NCI-H1105 treated with DMSO at 0.1 percent for 48 hours (cell line): ENCODE measurements around the gene NUBP2.

Experiments
- DNase-seq: peaks from one replicate; lab custom pipeline; 2025; lab: John Stamatoyannopoulos, UW

The NUBP2 gene, protein sequence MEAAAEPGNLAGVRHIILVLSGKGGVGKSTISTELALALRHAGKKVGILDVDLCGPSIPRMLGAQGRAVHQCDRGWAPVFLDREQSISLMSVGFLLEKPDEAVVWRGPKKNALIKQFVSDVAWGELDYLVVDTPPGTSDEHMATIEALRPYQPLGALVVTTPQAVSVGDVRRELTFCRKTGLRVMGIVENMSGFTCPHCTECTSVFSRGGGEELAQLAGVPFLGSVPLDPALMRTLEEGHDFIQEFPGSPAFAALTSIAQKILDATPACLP

DNA sequence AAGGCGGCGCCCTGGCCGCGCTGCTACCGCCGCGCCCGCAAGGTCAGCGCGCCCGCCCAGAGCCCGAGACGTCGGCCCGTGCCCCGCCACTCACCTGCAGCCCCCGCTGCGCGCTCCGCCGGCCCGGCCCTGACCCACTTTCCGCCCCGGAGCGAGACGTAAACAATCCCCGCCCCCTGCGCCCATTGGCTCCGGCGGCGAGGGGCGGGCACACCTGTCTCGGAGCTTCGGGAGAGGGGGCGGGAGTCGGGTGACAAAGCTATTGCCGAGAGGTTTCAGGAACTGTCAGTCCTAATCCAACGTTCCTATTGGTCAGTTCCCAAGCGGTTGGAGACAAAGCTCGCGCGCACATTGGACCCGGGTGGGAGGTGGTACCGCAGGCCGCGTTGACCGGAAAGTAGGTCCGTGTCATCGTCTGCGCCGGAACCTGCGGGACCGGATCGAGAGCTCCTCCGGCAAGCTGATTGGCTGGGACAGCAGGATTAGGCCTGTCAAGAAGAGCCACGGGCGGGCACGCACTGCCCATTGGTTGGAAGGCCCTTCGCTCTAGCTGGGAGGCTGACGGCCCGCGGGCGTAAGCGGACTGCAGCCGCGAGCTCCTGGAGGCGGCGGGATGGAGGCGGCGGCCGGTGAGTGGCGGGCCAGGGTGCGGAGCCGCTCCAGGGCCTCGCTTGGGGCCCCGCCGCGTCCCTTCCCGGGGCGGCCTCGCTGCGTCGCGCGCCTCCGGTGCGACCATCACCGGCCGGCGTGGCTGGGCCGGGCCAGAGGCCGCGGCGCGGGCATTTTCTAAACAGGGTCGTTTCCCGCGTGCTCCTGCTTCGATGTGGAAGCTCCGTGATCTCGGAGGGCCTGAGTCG, at the start of gene NUBP2, which contains the start of gene SPSB3:
TSS of gene NUBP2 (plus strand) at position 553 of the 857 bp plus-strand sequence. CDS start at position 614, 61 bp downstream.
TSS of gene SPSB3 (minus strand) at position 164 of the 857 bp plus-strand sequence. CDS start 1,088 bp downstream, outside the sequence.
- DNase-seq: peak; percentile 96

DNA sequence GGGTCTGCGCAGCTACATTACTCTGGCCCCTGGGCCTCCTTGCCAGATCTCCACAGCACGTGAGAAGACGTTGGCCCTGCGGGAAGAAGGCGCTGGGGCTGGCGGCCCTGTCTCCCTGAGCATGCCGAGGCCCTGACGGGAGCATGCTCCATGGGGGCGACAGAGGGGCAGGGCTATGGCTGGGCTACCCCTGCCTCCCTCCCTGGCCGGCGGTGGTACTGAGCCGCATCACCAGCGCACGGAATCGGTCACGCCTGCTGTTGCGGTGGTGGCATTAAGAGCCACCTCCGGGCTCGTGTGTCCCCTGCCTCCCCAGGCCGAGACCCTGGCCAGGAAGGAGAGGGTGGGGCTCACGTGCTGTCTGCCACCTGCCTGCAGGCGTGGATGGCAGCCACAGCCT, 48.6 kb upstream of the NUBP2 start:
- DNase-seq: no peak

DNA sequence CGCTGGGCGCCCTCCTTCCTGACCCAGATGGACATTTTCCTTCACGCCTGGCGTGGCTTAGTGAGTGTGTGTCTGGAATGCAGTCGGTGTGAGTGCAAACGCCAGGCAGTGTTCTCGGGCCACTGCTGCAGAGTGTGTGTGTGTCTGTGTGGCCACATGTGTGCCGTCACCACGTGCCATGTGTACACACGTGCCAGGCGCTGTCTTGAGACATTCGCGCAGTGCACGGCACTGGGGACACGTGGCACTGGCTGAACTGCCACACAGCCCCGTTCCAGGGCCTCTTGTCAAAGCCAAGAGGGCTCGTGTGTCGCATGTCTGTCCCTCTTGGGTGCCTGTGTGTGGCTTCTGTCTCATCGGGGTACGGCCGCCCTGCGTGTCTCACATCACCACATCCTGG, 47.9 kb upstream of the NUBP2 start:
- no peak for DNase-seq

DNA sequence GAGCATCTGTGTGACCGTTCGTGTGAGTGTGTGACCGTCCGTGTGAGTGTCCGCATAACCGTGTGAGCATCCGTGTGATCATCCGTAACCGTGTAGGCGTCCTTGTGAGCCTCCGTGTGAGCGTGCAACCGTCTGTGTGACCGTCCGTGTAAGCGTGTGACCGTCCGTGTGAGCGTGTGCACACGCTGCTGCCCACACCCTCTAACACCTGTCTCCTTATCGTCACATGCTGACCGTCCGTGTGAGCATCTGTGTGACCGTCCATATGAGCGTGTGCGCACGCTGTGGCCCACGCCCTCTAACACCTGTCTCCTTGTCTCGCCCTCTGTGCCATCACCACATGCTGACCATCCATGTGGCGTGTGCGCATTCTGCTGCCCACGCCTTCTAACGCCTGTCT, 42.5 kb upstream of the NUBP2 start:
- DNase-seq: no peak

DNA sequence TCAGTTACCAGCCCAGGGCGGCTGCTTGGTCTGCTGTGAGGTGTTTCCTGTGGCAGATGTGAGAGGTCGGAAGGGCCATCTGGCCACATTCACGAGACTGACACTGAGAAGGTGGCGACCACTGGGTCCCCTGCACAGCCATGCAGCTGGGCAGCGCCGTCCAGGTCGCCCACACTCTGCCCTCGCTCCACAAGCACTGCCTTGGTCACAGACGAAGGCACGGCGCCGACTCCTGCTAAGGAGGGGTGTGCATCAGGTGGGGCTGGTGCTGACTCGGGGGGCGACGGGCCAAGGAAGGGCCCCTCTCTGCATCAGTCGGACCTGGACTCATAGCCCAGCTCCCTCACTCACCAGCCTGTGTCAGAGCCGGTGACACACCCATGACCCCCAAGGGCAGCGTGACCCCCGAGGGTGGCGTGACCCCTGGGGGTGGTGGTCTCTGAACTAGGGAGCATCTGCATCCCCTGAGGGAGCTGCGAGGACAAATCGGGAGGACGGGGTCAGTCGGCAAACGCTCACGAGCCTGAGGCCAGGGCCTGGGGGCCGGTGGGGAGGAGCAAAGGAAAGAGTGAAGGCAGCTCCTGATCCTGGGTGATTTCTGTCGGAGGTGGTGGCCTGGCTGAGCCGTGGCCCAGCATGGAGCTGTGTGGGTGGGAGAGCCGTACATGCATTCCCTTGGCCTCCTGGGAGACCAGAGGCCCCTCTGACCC, 41.8 kb upstream of the NUBP2 start:
- DNase-seq: no peak

- DNase-seq: no peak
Measured at GRCh38 chr16:1741553-1742165, 41.1 kb upstream of the NUBP2 start.

GRCh38 chr16:1743376-1744337, 39.1 kb upstream of the NUBP2 start:
- no peak for DNase-seq

GRCh38 chr16:1744338-1744840, 38.4 kb upstream of the NUBP2 start:
- no peak for DNase-seq

DNA sequence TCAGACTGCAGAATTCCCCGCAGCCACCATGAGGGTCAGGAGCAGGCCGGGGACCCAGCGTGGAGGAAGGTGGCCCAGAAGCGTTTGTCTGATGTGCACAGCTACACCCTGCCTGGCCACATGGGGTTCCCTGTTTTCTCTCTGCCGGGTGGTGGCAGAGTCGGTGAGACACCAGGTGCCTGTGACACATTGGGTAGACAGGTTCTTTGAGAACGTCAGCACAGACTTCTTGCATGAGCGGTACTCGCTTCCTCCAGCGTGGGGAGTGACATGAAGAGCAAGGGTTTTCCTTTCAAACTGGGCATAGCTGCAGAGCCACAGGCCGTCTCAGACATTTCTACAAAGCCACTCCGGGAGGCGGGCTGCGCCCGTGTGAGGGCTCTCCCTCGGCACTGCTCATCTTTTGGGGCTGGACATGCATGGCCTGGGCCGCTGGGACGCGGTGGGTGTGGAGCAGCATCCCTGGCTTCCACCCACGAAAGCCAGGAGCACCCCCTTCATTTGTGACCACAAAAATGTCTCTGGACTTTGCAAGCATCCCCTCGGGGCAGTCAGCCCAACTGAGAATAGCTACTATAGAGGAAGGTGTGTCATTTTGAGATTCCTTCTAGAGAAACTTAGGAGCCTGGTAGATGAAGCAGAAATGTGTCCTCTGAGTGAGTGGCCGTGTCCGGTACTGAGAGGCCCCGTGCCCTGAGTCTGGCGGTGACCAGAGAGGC, 37.4 kb upstream of the NUBP2 start:
- no peak for DNase-seq

DNA sequence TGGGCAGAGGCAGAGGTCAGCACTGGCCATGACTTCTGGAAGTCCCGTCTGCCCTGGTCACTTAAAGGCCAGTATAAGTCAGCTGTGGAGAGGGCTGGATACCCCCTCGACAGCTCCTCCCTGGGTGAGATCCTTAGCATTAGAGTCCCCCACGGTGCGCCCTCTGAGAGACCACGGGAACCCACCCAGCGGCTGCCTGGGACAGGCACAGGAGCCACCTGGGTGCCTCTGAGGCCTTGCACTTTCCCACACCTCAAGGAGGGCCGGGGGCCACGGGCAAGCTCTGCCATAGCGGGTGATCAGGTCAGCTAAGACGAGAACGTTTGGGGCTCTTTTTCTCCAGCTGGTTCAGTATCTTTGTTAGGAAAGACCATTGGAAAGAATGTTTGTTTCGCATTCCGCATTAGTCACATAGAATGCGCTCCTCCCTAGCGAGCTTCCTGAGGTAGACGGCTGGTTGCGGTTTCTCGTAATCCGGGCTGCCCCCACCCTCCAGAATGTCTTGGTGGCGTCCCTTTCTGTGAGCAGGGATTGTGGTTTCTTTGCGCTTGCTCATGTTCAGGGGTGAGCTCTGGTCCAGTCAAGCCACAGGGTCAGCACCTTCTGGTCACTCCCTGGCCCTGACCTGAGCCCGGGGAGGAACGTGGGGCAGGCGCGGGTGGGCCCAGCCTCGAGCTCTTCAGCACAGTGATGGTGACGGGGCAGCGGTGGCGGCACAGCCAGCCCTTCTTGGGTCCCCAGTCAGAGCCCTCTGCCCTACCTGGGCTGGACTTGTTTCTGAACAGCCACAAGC, 36.7 kb upstream of the NUBP2 start:
- DNase-seq: no peak

GRCh38 chr16:1746693-1747195, 36.0 kb upstream of the NUBP2 start:
- no peak for DNase-seq

DNA sequence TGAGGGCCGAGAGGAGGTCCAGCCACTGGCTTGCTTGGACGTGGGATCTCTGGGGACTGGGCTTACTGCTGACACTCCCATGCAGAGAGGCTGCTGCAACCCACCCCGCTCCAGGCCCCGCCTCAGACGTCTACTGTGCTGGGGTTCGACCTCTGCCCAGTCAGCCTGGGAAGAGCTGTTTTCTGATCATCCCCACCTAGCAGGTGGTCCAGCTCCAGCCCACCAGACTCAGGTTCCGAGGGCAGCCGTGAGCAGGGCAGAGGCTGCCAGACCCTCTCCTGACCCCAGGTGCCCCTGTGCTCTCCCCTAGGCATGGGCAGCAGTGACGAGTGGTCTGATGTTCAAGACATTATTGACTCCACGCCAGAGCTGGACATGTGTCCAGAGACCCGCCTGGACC, 34.8 kb upstream of the NUBP2 start:
- no peak for DNase-seq

GRCh38 chr16:1749152-1750117, 33.3 kb upstream of the NUBP2 start:
- no peak for DNase-seq

- no peak for DNase-seq
Measured at GRCh38 chr16:1751946-1752345, 30.8 kb upstream of the NUBP2 start.

GRCh38 chr16:1752853-1753252, 29.9 kb upstream of the NUBP2 start:
- no peak for DNase-seq

GRCh38 chr16:1754204-1754603, 28.6 kb upstream of the NUBP2 start:
- no peak for DNase-seq

GRCh38 chr16:1757714-1758461, 24.9 kb upstream of the NUBP2 start:
- DNase-seq: no peak
